ENCODE data around the gene SYT1. TPM values are rescaled to one million over a fixed set of nuclear protein-coding genes. Genes with fewer than 3 reads are reported as not detected.

SYT1 gene
- total and polyA plus RNA-seq, 2 donors (not counting 3 experiments of a cell fraction or from before 2014, with no cell fraction given), result 3.2 to 15.3 TPM

DNA sequence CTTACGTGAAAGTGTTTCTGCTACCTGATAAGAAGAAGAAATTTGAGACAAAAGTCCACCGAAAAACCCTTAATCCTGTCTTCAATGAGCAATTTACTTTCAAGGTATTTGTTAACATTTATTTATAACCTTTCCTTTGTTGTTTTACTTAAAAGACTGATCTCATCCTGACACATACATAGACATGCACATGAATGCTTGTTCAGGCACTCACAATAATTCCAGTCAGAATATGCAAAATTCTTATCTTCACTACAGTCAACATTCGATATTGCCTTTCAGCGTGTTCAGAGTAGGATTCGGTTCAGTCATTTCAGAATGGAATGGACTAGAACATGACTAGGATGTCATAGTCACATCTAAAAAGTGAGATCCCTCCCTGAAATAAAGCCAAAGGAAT, 431.6 kb downstream of the SYT1 start:
- FAIRE-seq, result no peak
- POLR2A ChIA-PET, result no interaction called here
- CTCF ChIA-PET, result no interaction called here

More for the DNA sequence above, 431.6 kb downstream of the SYT1 start:
- Histone ChIP-seq H4K20me1 (replicated peaks; ENCODE audit: control insufficient read depth, extremely low read depth, insufficient read depth, low read length) (no peaks in the 10 kb centered on the region), H3K4me1 (ENCODE audit: control insufficient read depth, extremely low read depth, insufficient read depth, low read length) (peaks cover 12% of the 10 kb centered on the region), H3K36me3 (ENCODE audit: control insufficient read depth in 2 of 2, extremely low read depth in 1 of 2, insufficient read depth in 2 of 2, low read length in 2 of 2) (no peaks in the 10 kb centered on the region), H2AFZ (ENCODE audit: low read depth, low read length) (no peak overlapping the region), H3K9ac (replicated peaks; ENCODE audit: extremely low read depth, insufficient read depth, low read length) (no peak overlapping the region), H3K9me1 (replicated peaks; ENCODE audit: control insufficient read depth, extremely low read depth, insufficient read depth, low read length) (no peaks in the 10 kb centered on the region), H3K4me3 (replicated peaks in 1 of 3; ENCODE audit: insufficient read depth in 1 of 3, low read depth in 1 of 3, low read length in 3 of 3) (no peak overlapping the region), H3K4me2 (ENCODE audit: insufficient read depth, low read length) (no peak overlapping the region), H3K9me3 (replicated peaks; ENCODE audit: control insufficient read depth, insufficient read depth, low read length) (no peaks in the 10 kb centered on the region), H3K79me2 (ENCODE audit: control insufficient read depth, insufficient read depth, low read length) (no peaks in the 10 kb centered on the region), H3K27ac (ENCODE audit: insufficient read depth, low read depth, low read length) (no peak overlapping the region), H3K27me3 (ENCODE audit: control insufficient read depth in 2 of 2, insufficient read depth in 2 of 2, low read length in 2 of 2) (no peaks in the 10 kb centered on the region)
- TF ChIP-seq EZH2 (IDR thresholded peaks at IDR 0.05; ENCODE audit: borderline replicate concordance, low read depth, low read length, severe bottlenecking) (no peak), JUN (IDR thresholded peaks at IDR 0.05; ENCODE audit: borderline replicate concordance, insufficient read depth, insufficient read length, low read depth) (no peak), POLR2AphosphoS5 (IDR thresholded peaks at IDR 0.05; ENCODE audit: insufficient read depth, low read depth, low read length) (no peak), POLR2A (IDR thresholded peaks at IDR 0.05; ENCODE audit: low read depth, low read length) (no peak), GATA2 (IDR thresholded peaks at IDR 0.05; ENCODE audit: insufficient read depth, insufficient read length, low read depth, low read length) (no peak), FOS (IDR thresholded peaks at IDR 0.05; ENCODE audit: borderline replicate concordance, insufficient read depth, low read length) (no peak)
- TF ChIP-seq, protein P1, sequence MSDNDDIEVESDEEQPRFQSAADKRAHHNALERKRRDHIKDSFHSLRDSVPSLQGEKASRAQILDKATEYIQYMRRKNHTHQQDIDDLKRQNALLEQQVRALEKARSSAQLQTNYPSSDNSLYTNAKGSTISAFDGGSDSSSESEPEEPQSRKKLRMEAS (IDR thresholded peaks at IDR 0.05; ENCODE audit: insufficient read depth, insufficient read length), result no peak
- TF ChIP-seq, protein P2, sequence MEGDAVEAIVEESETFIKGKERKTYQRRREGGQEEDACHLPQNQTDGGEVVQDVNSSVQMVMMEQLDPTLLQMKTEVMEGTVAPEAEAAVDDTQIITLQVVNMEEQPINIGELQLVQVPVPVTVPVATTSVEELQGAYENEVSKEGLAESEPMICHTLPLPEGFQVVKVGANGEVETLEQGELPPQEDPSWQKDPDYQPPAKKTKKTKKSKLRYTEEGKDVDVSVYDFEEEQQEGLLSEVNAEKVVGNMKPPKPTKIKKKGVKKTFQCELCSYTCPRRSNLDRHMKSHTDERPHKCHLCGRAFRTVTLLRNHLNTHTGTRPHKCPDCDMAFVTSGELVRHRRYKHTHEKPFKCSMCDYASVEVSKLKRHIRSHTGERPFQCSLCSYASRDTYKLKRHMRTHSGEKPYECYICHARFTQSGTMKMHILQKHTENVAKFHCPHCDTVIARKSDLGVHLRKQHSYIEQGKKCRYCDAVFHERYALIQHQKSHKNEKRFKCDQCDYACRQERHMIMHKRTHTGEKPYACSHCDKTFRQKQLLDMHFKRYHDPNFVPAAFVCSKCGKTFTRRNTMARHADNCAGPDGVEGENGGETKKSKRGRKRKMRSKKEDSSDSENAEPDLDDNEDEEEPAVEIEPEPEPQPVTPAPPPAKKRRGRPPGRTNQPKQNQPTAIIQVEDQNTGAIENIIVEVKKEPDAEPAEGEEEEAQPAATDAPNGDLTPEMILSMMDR (IDR thresholded peaks at IDR 0.05; ENCODE audit: extremely low read depth in 1 of 2, insufficient read depth in 1 of 2, low read depth in 1 of 2, low read length in 2 of 2), result no peak
- no peak for DNase-seq (ENCODE audit: low read depth, low spot score)
- dilution Hi-C loops (cut with MboI; ENCODE audit: extremely low pct_ligation_motif_present, low sequenced_read_pairs), result no loop called here
- no TSS peak for BruUV-seq (replicated peaks)
- intact Hi-C loops (cut with micrococcal nuclease), result no loop called here

Data from endothelial cell of umbilical vein (primary cell).